CD4-positive, alpha-beta T cell treated with Interleukin-17A for 4 hours (primary cell): ENCODE measurements around the gene FYN.
"Not testable (repeated sequence)": the region's sequence is repeated elsewhere in the genome, so short reads cannot be mapped to it uniquely, and the experiment has no call there.

ENCODE experiments used
- DNase-seq: peaks from one replicate; pipeline ENCODE4 v3.0.0-alpha.2; 2020; ENCODE audit warnings: mixed read lengths

The FYN gene

GRCh38 chr6:111692327-111693164, 180.7 kb downstream of the FYN start:
- no peak for DNase-seq

DNA sequence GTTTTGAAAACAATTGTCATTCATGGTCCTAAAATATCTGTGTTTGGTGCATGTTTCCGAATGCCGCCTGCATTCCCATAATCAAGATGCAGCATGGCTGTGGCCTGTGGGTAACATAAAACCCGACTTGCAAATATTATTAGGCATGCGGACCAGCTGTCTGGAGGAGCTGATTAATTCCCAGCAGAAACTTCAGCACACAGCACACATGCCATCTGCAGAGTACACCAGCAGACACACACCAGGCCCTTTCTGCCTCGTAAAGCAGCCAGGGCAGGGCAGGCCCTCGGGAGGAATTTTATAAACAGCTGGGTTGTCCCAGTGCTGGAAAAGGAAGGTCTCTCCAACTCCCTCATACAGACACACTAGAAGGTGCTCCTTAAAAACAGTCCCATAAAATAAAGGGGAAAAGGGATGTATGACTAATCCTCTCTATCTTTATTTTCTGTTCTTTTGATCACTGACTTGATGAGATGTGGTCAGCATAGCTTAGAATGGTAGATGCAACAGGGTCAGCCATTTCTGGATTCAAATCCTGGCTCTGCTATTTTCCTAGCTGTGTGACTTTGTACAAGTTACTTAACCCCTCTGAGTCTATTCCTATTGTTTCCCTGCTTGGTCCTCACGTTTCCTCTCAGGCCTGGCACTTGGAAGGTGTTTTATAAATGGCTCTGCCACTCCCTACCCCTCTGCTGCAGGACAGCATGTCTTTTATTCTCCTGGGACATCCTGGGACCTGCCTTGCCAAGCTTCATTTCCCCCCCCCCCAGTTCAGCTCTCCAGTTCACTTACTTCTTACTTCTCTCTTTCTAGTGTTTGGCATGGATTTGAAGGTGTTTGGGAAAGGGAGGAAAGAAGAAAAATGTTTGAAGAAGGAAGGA, 181.7 kb downstream of the FYN start:
- DNase-seq, result no peak

DNA sequence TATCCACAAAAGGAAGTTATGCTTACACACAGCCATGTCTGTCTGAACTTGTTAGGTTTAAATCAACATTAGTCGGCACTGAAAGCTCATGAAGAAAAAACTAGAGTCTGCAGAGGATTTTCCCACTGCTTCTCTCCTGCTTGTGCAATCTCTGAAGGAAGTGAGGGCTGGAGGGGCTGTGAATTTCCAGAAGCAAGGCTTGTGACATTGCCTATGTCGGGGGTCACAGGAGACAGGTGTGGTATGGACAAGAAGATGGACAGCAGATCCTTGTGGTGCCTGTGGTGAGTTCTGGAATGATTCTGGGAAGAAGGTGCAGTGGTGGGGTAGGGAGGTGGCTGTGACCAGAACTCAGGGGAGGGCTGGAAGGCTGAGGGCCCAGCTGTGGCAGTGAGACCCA, 183.3 kb downstream of the FYN start:
- no peak for DNase-seq

DNA sequence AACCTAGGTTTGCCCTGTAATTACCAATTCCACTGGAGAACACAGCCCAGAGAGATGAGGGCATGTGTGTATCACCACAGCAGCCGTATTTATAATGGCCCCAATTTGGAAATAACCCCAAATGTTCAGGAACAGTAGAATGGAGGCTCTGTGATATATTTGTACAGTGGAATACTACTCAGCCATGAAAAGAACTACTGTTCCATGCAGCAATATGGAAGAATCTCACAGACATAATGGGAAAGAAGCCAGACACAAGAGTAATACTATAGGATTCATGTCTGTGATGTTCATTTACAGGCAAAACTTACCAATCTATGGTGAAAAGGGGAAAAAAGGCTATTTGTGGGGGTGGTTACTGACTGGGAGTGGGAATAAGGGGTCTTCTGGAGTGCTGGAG, 183.8 kb downstream of the FYN start:
- no peak for DNase-seq

DNA sequence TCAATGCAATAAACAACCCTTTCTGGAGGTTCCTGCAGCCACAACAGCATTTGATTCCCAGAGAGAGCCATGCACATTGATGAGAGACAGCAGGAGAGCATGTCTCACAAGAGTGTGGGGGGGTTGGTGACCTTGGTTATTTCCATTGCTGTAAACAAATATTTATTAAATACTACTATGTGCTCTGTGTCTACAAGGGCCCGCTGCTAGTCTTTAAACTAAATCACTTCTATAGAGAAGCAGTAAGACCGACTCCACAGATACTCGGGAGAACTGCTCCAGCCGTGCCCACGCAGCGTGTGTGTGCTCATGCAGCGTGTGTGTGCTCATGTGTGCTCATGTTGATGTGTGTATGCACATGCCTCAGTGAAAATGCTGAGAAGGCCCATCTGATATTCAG, 184.9 kb downstream of the FYN start:
- no peak for DNase-seq

DNA sequence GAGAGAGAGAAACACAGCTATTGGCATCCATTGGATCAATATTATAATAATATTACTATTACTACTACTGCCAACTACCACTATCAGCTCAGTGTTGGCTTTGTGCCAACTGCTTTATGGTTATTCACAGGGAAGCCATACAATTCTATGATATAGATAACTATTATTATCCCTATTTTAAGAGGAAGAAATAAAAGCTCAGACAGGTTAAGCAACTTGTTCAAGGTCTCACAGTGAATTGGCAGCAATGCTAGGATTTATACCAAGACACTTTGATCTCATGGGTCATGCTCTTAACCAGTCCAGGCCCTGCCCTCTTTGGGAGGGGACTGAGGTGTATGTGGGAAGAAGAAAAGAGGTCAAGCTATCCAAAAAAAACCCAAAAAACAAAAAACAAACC, 185.6 kb downstream of the FYN start:
- DNase-seq, result peak; percentile 34

DNA sequence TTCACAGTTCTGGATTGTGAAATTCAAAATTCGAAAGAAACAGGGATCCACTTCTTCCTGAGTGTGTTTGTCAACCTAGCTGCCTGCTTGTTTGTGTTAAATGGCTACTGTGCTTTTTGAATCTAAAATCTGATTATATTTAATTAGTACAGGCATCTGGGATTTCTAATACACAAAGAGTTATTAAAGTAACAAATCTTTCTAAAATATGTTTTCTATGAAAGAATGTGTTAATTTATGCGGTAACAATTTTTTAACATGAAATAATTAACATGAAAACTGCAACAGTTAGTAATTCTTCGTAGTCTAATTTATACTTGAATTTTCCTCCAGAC, 186.4 kb downstream of the FYN start:
- no peak for DNase-seq

DNA sequence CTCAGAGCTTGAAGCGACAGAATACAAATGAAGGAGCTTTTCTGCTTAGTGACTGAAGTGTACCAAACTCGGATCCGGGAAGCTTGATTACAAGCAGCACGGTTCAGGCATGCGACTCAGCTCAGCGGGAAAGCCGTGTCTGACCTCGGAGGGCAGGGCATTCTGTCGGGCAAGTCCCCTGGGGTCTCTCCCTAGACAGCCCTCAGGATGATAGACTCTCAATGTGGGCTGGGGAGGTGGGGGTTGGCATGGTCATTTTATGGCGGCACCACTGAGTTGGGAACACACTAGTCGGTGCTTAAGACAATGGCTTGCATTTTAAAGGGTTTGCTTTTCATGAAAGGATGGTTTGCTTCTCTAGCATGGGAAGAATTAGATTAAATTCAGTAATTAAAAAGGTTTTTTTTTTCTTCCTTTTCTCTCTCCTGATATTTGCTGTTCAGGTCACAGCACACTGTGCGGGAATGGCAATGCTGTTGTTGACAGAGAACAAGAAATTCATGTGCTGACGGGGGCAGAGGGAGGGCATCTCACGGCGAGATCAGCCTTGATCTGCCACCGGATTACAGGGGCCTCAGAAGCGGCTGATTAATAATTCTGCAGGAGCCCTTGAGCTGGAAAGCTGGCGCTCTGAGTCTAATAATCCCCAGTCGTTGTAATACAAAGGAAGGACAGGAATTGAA, 186.9 kb downstream of the FYN start:
- no peak for DNase-seq

- no peak for DNase-seq
Measured at GRCh38 chr6:111685526-111685925, 187.7 kb downstream of the FYN start.

- no peak for DNase-seq
Measured at GRCh38 chr6:111685058-111685457, 188.2 kb downstream of the FYN start.

- DNase-seq, result no peak
Measured at GRCh38 chr6:111683749-111684267, 189.4 kb downstream of the FYN start.

DNA sequence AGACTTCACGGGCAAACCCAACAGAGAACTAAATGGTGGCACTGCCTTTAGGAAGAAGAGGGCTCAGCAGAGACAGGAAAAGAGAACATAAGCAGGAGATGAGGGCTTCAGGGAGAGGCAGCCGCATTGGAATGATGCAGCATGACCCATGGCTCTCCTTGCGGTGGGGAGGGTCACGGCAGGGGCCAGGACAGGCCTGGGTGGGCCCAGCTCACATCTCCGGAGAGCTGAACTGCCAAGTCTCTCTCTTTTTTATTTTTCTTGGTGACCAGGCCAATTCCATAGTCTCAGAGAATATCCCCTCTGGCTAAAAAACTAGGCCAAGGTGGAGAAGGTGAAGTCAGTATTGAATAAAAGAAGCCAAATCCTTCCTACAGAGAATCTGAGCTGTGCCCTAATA, 190.1 kb downstream of the FYN start:
- no peak for DNase-seq

DNA sequence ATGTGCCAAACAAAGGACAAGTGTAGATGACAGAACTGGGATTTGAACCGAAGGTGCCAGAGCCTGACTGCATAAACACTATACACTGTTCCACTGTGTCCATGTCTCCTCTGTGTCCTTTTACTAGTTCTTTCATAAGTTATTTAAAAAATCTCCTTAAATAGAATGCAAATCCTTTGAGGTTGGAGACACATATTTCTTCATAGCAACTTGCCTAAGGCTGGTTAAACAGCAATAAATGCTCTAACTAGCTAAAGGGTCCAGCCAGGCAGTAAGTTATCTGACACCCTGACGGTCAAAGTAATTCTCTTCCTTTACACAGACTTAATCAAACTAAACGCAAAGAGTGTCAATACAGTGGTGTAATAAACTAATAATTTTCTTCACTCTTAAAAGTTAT, 191.4 kb downstream of the FYN start:
- DNase-seq, result no peak

GRCh38 chr6:111680811-111681609, 192.2 kb downstream of the FYN start:
- DNase-seq, result not testable (repeated sequence)

GRCh38 chr6:111680015-111680712, 193.1 kb downstream of the FYN start:
- no peak for DNase-seq

- DNase-seq, result no peak
Measured at GRCh38 chr6:111679126-111679858, 194.0 kb downstream of the FYN start.

DNA sequence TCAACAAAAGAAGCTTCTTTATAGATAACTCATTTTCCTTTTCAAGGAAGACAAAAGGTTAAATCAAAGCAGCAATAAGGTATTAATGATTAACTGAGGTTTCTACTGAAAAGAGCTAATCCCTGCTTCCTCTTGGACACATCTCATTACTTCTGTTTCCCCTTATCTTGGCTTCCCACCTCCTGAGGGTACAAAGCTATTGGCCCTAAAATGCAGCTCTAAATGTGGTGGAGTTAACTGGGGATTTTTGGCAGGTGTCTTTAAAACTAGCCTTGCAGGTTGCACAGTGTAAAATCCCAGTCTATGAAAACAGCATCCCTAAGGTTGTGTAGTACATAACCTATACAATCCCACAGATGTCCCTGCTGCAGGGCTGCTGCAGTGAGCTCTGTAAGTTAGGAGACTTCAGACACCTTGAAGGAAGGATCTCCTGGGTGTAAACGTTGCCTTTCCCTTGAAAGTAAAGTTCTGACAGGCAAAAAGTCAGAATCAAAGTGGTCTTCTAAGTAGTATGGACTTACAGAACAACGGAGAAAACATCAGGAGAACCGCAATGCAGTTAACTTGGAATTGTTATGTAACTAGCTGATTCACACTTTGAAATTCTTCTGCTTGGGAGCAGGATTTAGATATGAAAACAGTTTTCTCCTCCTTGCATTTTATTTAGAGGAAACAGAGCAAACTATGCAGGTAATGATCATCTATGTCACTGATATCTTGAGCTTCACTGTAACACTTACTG, 195.8 kb downstream of the FYN start:
- DNase-seq, result no peak

- no peak for DNase-seq
Measured at GRCh38 chr6:111676383-111676782, 196.9 kb downstream of the FYN start.

DNA sequence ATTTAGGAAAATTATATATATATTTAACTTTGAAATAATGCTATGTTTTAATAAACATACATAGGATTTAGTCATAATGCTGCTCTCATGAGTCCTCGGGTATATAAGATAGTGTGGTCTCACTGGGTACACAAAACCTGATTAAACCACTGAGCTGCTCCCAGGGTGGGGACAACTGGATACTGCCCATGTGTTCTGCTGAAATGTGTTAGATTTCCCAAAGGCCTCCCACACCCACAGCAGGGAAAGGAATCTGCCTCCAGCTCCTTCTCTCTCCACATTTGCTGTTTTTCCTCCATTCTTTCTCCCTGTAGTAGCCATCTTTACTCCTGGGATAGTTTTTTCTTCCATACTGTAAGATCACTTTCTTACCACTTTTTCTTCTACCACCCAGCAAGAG, 198.4 kb downstream of the FYN start:
- DNase-seq, result no peak

- no peak for DNase-seq
Measured at GRCh38 chr6:111674413-111674812, 198.8 kb downstream of the FYN start.
